ENCODE data around the gene MTG2. TPM values are rescaled to one million over a fixed set of nuclear protein-coding genes. Genes with fewer than 3 reads are reported as not detected.

MTG2 gene
- total and polyA plus RNA-seq, 10 of the 15 experiments (the other 5 are each of a cell fraction or from before 2014, with no cell fraction given) = 6.2 to 52.4 (median 34.3) TPM

GRCh38 chr20:62182469-62183425 is at the start of gene MTG2 (continued):
- TF ChIP-seq CUX1 (IDR thresholded peaks at IDR 0.05; ENCODE audit: insufficient replicate concordance, low read depth, low read length) = no peak
- TF ChIP-seq FOXM1 (IDR thresholded peaks at IDR 0.05; ENCODE audit: low read depth, low read length) = no peak
- peak; percentile 87 for TF ChIP-seq IKZF1 (conservative IDR thresholded peaks at IDR 0.05)
- TF ChIP-seq RELA (IDR thresholded peaks at IDR 0.05; ENCODE audit: borderline replicate concordance, partially characterized antibody) = no peak
- TF ChIP-seq NR2C2 (IDR thresholded peaks at IDR 0.05; ENCODE audit: borderline replicate concordance, control insufficient read depth, insufficient read length, low read depth) = no peak
- peak; percentile 70; the same call in 1 of the 2 replicates for TF ChIP-seq CHD2 (IDR thresholded peaks at IDR 0.05; ENCODE audit: borderline replicate concordance, low read depth, low read length)
- no peak for TF ChIP-seq WRNIP1 (IDR thresholded peaks at IDR 0.05; ENCODE audit: borderline replicate concordance, low read depth, low read length)
- TF ChIP-seq RFX5 (IDR thresholded peaks at IDR 0.05; ENCODE audit: low read depth, low read length) = no peak
- TF ChIP-seq CREB1 (IDR thresholded peaks at IDR 0.05; ENCODE audit: low read depth) = peak; percentile 97
- TF ChIP-seq GATAD2B (conservative IDR thresholded peaks at IDR 0.05; ENCODE audit: low read depth) = peak; percentile 85
- TF ChIP-seq TARDBP (IDR thresholded peaks at IDR 0.05; ENCODE audit: borderline replicate concordance) = no peak

Measured in GM12878 (cell line).